Lung (tissue), 12 donors: ENCODE data around the gene HECW1. TPM values are rescaled to one million over a fixed set of nuclear protein-coding genes. Genes with fewer than 3 reads are reported as not detected.

ENCODE experiments used
- ATAC-seq: fragments of 200-7000 bp; cut with Tn5 transposase; one replicate; pipeline ENCODE4 v1.9.1; 2020; ENCODE audit warnings: moderate number of reproducible peaks; ENCODE audit not compliant: insufficient read depth, low FRiP score
- DNase-seq, 3 donors: peaks; one replicate each; pipeline ENCODE4 v3.0.0-alpha.2; 2013 to 2017
- H3K27ac ChIP-seq, 2 donors: one replicate each; pipeline ENCODE4 v1.5.1; 2013; ENCODE audit warnings: mild to moderate bottlenecking in 2 of 2, moderate library complexity in 2 of 2, control low read depth in 1 of 2, inconsistent platforms in 1 of 2, low read depth in 1 of 2, low read length in 1 of 2
- H3K27me3 ChIP-seq, 3 donors: one replicate each; pipeline ENCODE4 v1.5.1; 2013; ENCODE audit warnings: low read length in 2 of 3; ENCODE audit not compliant: control insufficient read depth in 3 of 3, insufficient read depth in 3 of 3
- H3K36me3 ChIP-seq, 4 donors: one replicate each; pipeline ENCODE4 v1.5.1; 2013; ENCODE audit warnings: low read length in 4 of 4, mild to moderate bottlenecking in 1 of 4, moderate library complexity in 1 of 4; ENCODE audit not compliant: control insufficient read depth in 4 of 4, insufficient read depth in 4 of 4
- H3K4me1 ChIP-seq, 5 donors: one replicate each; pipeline ENCODE4 v1.5.1; 2013; ENCODE audit warnings: low read length in 5 of 5, mild to moderate bottlenecking in 2 of 5, moderate library complexity in 1 of 5; ENCODE audit not compliant: control insufficient read depth in 5 of 5, insufficient read depth in 5 of 5
- H3K4me3 ChIP-seq: one replicate; pipeline ENCODE4 v1.5.1; 2013; ENCODE audit warnings: mild to moderate bottlenecking, control low read depth, moderate library complexity
- H3K9ac ChIP-seq, 2 donors: one replicate each; pipeline ENCODE4 v1.5.1; 2013; ENCODE audit warnings: low read length in 2 of 2, control low read depth in 1 of 2; ENCODE audit not compliant: insufficient read depth in 1 of 2
- H3K9me3 ChIP-seq, 4 donors: one replicate each; pipeline ENCODE4 v1.5.1; 2013; ENCODE audit warnings: low read length in 3 of 4, mild to moderate bottlenecking in 1 of 4, moderate library complexity in 1 of 4; ENCODE audit not compliant: control insufficient read depth in 4 of 4, insufficient read depth in 3 of 4
- CTCF ChIP-seq: IDR thresholded peaks from 2 replicates; pipeline ENCODE4 v1.5.1; 2012; ENCODE audit warnings: mild to moderate bottlenecking; ENCODE audit errors: control extremely low read depth, extremely low read depth
- WGBS, 2 donors: extraction: QIAGEN DNeasy Blood & Tissue Kit; methylation state at CpG; one replicate each; pipeline ENCODE4 v1.1.7; 2013; 5-methylcytosine and 5-hydroxymethylcytosine counted together
- polyA plus RNA-seq, 2 donors: library from polyadenylated mRNA; stranded (reverse); fragments of 200-250 nt; gene quantifications; one replicate each; pipeline ENCODE4 v1.2.1, GENCODE V29; 2013
- total RNA-seq, 2 donors: library from RNA; depleted of rRNA in 1 of 2; stranded (reverse); fragments of >200 nt in 1 of 2; gene quantifications; one replicate each; pipeline ENCODE4 v1.2.1, GENCODE V29; 2014 to 2021
- donor health status: control.
- donor health status: control.
- donor health status: Bipolar disorder and iron deficiency.
- donor health status: healthy.
- donor health status: DM: yes; HTN: yes; CAD: no.

HECW1 gene
- total and polyA plus RNA-seq, 4 donors = 0.05 to 0.21 (median 0.13) TPM

DNA sequence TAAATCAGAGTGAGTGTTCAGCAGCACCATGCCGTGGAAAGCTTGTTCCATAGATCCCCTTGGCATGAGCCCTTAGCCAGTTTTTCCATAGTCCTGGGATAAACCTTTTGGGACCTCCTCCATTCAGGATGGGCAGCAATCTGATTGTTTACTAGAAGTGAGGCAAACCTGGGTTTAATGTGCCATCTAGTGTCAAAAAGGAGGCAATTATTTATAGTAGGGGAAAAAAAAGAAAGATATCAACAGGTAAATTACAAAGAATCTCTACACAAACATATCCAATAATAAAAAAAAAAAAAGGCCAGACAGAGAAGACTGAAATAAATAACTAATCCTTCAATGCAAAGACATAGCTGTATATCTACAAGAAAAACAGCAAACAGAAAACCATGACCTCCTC is 241.5 kb downstream of the HECW1 start:
- no peaks in the 10 kb centered on the region for H3K27me3 ChIP-seq
- H3K4me1 ChIP-seq = no peaks in the 10 kb centered on the region
- H3K27ac ChIP-seq = no peak overlapping the region
- no peak for TF ChIP-seq CTCF
- H3K9me3 ChIP-seq = peaks cover 0 to 4% (median 2%) of the 10 kb centered on the region in 4 donors
- H3K9ac ChIP-seq = no peak overlapping the region
- H3K4me3 ChIP-seq = no peak overlapping the region
- H3K36me3 ChIP-seq = no peaks in the 10 kb centered on the region
- DNase-seq (no peak), ATAC-seq (no peak)
- 90 to 95% methylated on average over 1 of the region's 1 CpG for WGBS, 2 donors

DNA sequence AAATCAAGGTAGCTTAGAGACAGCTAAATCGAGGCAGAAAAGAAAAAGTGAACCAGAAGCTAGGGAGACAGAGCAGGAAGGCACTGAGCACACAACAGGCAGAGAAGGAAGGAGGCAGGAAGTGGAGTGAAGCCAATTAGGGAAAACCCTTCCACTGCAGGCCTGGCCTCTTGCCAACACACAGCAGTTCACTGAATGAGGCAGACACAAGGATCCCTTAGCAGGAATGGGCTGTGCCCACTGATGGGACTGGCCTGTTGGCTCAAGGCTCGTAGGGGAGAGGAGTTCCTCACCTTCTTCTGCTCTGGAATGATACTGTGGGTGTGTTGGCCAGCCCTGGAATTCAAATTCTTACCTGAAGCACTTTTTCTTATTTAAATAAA is 250.2 kb downstream of the HECW1 start:
- Histone ChIP-seq H3K9me3 (no peaks in the 10 kb centered on the region), H3K27ac (no peak overlapping the region), H3K27me3 (no peaks in the 10 kb centered on the region), H3K36me3 (no peaks in the 10 kb centered on the region), H3K9ac (no peak overlapping the region), H3K4me1 (peaks cover 0 to 5% (median 0%) of the 10 kb centered on the region in 5 donors), H3K4me3 (no peak overlapping the region)
- WGBS, 2 donors = 25 to 41% methylated on average over 2 of the region's 2 CpGs
- DNase-seq (peak; percentile 79 to 86 (median 79)), ATAC-seq (no peak)
- TF ChIP-seq CTCF = no peak

- no peak overlapping the region for H3K27ac ChIP-seq
- H3K9me3 ChIP-seq = no peaks in the 10 kb centered on the region
- WGBS, 2 donors = 68 to 78% methylated on average over 6 of the region's 6 CpGs
- no peak overlapping the region for H3K9ac ChIP-seq
- H3K4me1 ChIP-seq = peaks cover 0 to 5% (median 0%) of the 10 kb centered on the region in 5 donors
- H3K4me3 ChIP-seq = no peak overlapping the region
- no peak for ATAC-seq
- no peaks in the 10 kb centered on the region for H3K36me3 ChIP-seq
- no peak for TF ChIP-seq CTCF
- DNase-seq = peak; percentile 43 to 76 (median 62)
- H3K27me3 ChIP-seq = no peaks in the 10 kb centered on the region
These were observed 250.8 kb downstream of the HECW1 start for GRCh38 chr7:43363035-43363791.

DNA sequence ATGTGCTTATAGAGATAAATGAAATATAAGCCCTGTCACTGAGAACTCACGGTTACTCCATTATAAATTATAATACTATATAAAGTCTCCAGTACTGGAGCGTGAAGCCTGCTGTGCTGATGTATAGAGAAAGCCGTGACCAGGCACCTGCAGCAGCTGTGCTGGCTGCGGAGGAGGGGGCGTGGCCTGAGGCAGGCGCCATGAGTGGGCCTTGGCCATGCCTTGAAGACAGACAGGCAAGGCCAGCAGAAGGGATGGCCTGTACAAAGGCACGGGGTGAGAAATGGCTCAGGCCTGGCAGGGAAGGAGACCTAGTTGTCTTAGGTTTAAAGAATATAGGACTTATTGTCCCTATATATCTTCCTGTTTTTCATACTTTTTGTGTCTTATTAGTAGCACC is 251.9 kb downstream of the HECW1 start:
- Histone ChIP-seq H3K4me1 (peaks cover 0 to 5% (median 0%) of the 10 kb centered on the region in 5 donors), H3K27me3 (no peaks in the 10 kb centered on the region), H3K9me3 (no peaks in the 10 kb centered on the region), H3K27ac (no peak overlapping the region), H3K36me3 (no peaks in the 10 kb centered on the region), H3K4me3 (no peak overlapping the region), H3K9ac (no peak overlapping the region)
- ATAC-seq = no peak
- 95 to 98% methylated on average over 7 of the region's 7 CpGs for WGBS, 2 donors
- no peak for TF ChIP-seq CTCF
- DNase-seq = no peak
